ENCODE data around the gene CHMP2A. TPM values are rescaled to one million over a fixed set of nuclear protein-coding genes. Genes with fewer than 3 reads are reported as not detected.

CHMP2A gene
- total and polyA plus RNA-seq, 2 of the 8 experiments (the other 6 are each of a cell fraction or from before 2014, with no cell fraction given) = 70.0 to 132 TPM

DNA sequence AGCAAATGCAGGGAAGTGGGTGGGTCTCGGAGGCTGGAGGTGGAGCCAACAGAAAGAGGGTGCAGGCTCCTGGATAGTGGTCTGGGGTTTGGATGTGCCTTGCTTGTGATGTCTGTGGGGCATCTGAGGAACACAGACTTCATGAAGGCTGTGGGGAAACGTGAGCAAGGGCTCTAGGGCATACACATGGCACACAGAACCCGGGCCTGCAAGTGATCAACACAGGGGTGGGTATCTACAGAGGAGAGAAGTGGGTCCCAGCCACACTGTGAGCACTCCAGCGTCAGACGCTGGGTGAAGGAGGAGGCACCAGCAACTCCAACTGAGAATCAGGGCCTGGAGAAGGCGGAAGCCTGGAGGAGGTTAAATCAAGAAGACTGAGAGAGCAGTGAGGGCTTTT lies 8.9 kb upstream of the CHMP2A start:
- CTCF ChIA-PET (ENCODE audit: partially characterized antibody) = interaction anchor here (0.9 to 7.3 kb wide), 4 partner anchors 17 to 44 kb away, joined by 3 to 35 read pairs (median 8); partner anchors contain the start of gene ZBTB45
- no peak overlapping the region for H2BK12ac ChIP-seq (ENCODE audit: low read depth, low read length)
- H3K4me2 ChIP-seq (ENCODE audit: insufficient read depth in 1 of 2, low read depth in 2 of 2, low read length in 2 of 2) = peak overlapping the region; percentile 69 to 86; a peak in 1 of 4 replicates
- no peak for TF ChIP-seq HDAC6 (IDR thresholded peaks at IDR 0.05; ENCODE audit: low read depth, low read length)
- TF ChIP-seq CEBPB (IDR thresholded peaks at IDR 0.05; ENCODE audit: low read depth, low read length) = no peak
- no peak for TF ChIP-seq CHD2 (IDR thresholded peaks at IDR 0.05; ENCODE audit: low read length)
- no peak for TF ChIP-seq CREB1 (IDR thresholded peaks at IDR 0.05)
- TF ChIP-seq, protein P1, sequence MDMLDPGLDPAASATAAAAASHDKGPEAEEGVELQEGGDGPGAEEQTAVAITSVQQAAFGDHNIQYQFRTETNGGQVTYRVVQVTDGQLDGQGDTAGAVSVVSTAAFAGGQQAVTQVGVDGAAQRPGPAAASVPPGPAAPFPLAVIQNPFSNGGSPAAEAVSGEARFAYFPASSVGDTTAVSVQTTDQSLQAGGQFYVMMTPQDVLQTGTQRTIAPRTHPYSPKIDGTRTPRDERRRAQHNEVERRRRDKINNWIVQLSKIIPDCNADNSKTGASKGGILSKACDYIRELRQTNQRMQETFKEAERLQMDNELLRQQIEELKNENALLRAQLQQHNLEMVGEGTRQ (IDR thresholded peaks at IDR 0.05; ENCODE audit: low read length) = no peak
- TF ChIP-seq EZH2 (IDR thresholded peaks at IDR 0.05; ENCODE audit: low read depth, low read length, severe bottlenecking) = no peak
- TF ChIP-seq ZNF274 (IDR thresholded peaks at IDR 0.05; ENCODE audit: borderline replicate concordance, extremely low read depth, low read length) = no peak
- TF ChIP-seq CHD1 (IDR thresholded peaks at IDR 0.05; ENCODE audit: low read depth, low read length) = no peak
- TF ChIP-seq ATF2 (IDR thresholded peaks at IDR 0.05; ENCODE audit: low read length) = no peak
- no peak for TF ChIP-seq KDM1A (IDR thresholded peaks at IDR 0.05; ENCODE audit: borderline replicate concordance, low read length)
- no peak for TF ChIP-seq FOSL1 (IDR thresholded peaks at IDR 0.05; ENCODE audit: insufficient read depth, low read depth, low read length)

More for the DNA sequence above, 8.9 kb upstream of the CHMP2A start:
- no peak overlapping the region for H2BK15ac ChIP-seq (ENCODE audit: low read length)
- H4K8ac ChIP-seq (ENCODE audit: extremely low read depth, insufficient read depth, low read length) = no peak overlapping the region
- POLR2A ChIA-PET (ENCODE audit: partially characterized antibody) = interaction anchor here (0.9 to 17.2 kb wide), 4 partner anchors 14 to 45 kb away, joined by 4 to 434 read pairs (median 96); partner anchors contain the start of genes CHMP2A, SLC27A5, TRIM28 and ZBTB45
- no peak overlapping the region for H3K14ac ChIP-seq (ENCODE audit: insufficient read length)
- H4K20me1 ChIP-seq (replicated peaks in 1 of 2; ENCODE audit: control insufficient read depth in 1 of 2, insufficient read depth in 2 of 2, low read length in 2 of 2) = peaks cover 0 to 2% of the 10 kb centered on the region in 2 experiments
- H3K9ac ChIP-seq (replicated peaks in 1 of 4; ENCODE audit: extremely low read depth in 1 of 4, low read depth in 3 of 4, low read length in 3 of 4) = no peak overlapping the region
- 89% methylated on average over 6 of the region's 6 CpGs; no CpG with 5 or more reads in 1 of the 2 experiments for WGBS, 2 experiments (ENCODE audit: extremely low coverage in 1 of 2, insufficient coverage in 1 of 2, insufficient read length in 1 of 2, insufficient replicate concordance in 2 of 2, low coverage in 1 of 2, low lambda C conversion rate in 2 of 2, missing lambda C conversion rate in 1 of 2)
- DNase-seq (ENCODE audit: low read depth in 1 of 2, low spot score in 2 of 2) (no peak), FAIRE-seq (no peak)
- H3K79me1 ChIP-seq (ENCODE audit: low read depth, low read length) = no peaks in the 10 kb centered on the region; the same call in 1 of the 2 replicates
- no peak overlapping the region for H4K5ac ChIP-seq (ENCODE audit: insufficient read length, low read depth, low read length)
- H2BK120ac ChIP-seq (replicated peaks; ENCODE audit: low read depth, low read length) = no peak overlapping the region
- H3K56ac ChIP-seq (replicated peaks; ENCODE audit: insufficient read length, low read depth, low read length) = no peak overlapping the region
- peaks cover 0 to 16% (median 6%) of the 10 kb centered on the region in 4 experiments; a peak in 4 of 7 replicates for H3K27me3 ChIP-seq (replicated peaks in 1 of 4; ENCODE audit: control insufficient read depth in 3 of 4, extremely low read depth in 1 of 4, insufficient read depth in 3 of 4, low read length in 3 of 4)
- H3K9me3 ChIP-seq (ENCODE audit: insufficient read depth in 2 of 2, low read depth in 1 of 2, low read length in 1 of 2) = no peaks in the 10 kb centered on the region
- 0 out of 2 replicates have a peak overlapping the region, but pooled peaks have one; percentile 10 for H2BK20ac ChIP-seq (ENCODE audit: low read length)
- H2AK5ac ChIP-seq (ENCODE audit: low read depth, low read length) = no peak overlapping the region
- H3K4me1 ChIP-seq (replicated peaks in 1 of 4; ENCODE audit: control insufficient read depth in 3 of 4, insufficient read depth in 4 of 4, low read length in 3 of 4) = peaks cover 0 to 28% (median 11%) of the 10 kb centered on the region in 4 experiments; a peak in 6 of 7 replicates
- H3K79me2 ChIP-seq (ENCODE audit: control insufficient read depth in 1 of 2, insufficient read depth in 2 of 2, low read length in 2 of 2) = no peaks in the 10 kb centered on the region
- no peak overlapping the region for H3K23ac ChIP-seq (ENCODE audit: insufficient read length)
- 0 out of 8 replicates have a peak overlapping the region, but pooled peaks of 1 of the 4 experiments have one; percentile 55 for H3K4me3 ChIP-seq (ENCODE audit: extremely low read depth in 1 of 4, insufficient read depth in 2 of 4, low read depth in 3 of 4, low read length in 4 of 4)
- H3K27ac ChIP-seq (ENCODE audit: low read depth, low read length) = no peak overlapping the region
- H4K91ac ChIP-seq (replicated peaks; ENCODE audit: insufficient read length, low read length) = no peak overlapping the region
- peaks cover 19% of the 10 kb centered on the region for H3K23me2 ChIP-seq (ENCODE audit: low read depth, low read length)
- H3K36me3 ChIP-seq (ENCODE audit: control insufficient read depth in 2 of 4, insufficient read depth in 4 of 4, low read length in 3 of 4) = peaks cover 0 to 3% (median 1%) of the 10 kb centered on the region in 4 experiments; a peak in 3 of 8 replicates
- peak overlapping the region; percentile 71 for H3K4ac ChIP-seq (replicated peaks; ENCODE audit: insufficient read length, low read depth, low read length)
- H2AFZ ChIP-seq (ENCODE audit: low read length) = no peak overlapping the region
- no peak overlapping the region for H2BK5ac ChIP-seq (ENCODE audit: low read depth, low read length)
- H3K18ac ChIP-seq (ENCODE audit: extremely low read depth, low read length) = no peak overlapping the region

Data from H1 (cell line).